CD14-positive monocyte (primary cell): Measurements from ENCODE around the gene MSH4. TPM values are rescaled to one million over a fixed set of nuclear protein-coding genes. Genes with fewer than 3 reads are reported as not detected.
"Not testable (repeated sequence)": the region's sequence is repeated elsewhere in the genome, so short reads cannot be mapped to it uniquely, and the experiment has no call there.

Experiments used
- DNase-seq, 3 donors: peaks; one replicate each; pipeline ENCODE4 v3.0.0-alpha.2; 2011 to 2022
- H2AFZ ChIP-seq: 2 replicates; pipeline ENCODE4 v1.6.0; 2012; ENCODE audit warnings: mild to moderate bottlenecking, low read depth, low read length, inconsistent platforms; ENCODE audit not compliant: insufficient read depth, poor library complexity, severe bottlenecking
- H3K27ac ChIP-seq, 2 donors: 1 replicate in 1 of 2; 2 replicates in 1 of 2; pipeline ENCODE4 v1.5.1; 2012 to 2013; ENCODE audit warnings: low read length in 2 of 2, control low read depth in 1 of 2, inconsistent platforms in 1 of 2, low read depth in 1 of 2, mild to moderate bottlenecking in 1 of 2
- H3K27me3 ChIP-seq, 2 donors: one replicate each; pipeline versions ENCODE4 v1.6.0 to v1.6.1; 2011 to 2013; ENCODE audit warnings: low read length in 2 of 2; ENCODE audit not compliant: control insufficient read depth in 2 of 2, insufficient read depth in 2 of 2
- H3K36me3 ChIP-seq, 2 donors: replicated peaks in 1 of 2; 1 replicate in 1 of 2; 2 replicates in 1 of 2; pipeline versions ENCODE4 v1.5.1 to v1.6.1; 2012 to 2013; ENCODE audit warnings: low read length in 2 of 2, control low read depth in 1 of 2, inconsistent platforms in 1 of 2, mild to moderate bottlenecking in 1 of 2; ENCODE audit not compliant: insufficient read depth in 2 of 2, control insufficient read depth in 1 of 2
- H3K4me1 ChIP-seq, 2 donors: 1 replicate in 1 of 2; 2 replicates in 1 of 2; pipeline versions ENCODE4 v1.5.1 to v1.6.1; 2012 to 2013; ENCODE audit warnings: low read length in 2 of 2, control low read depth in 1 of 2, inconsistent platforms in 1 of 2, mild to moderate bottlenecking in 1 of 2, moderate library complexity in 1 of 2; ENCODE audit not compliant: insufficient read depth in 2 of 2, control insufficient read depth in 1 of 2
- H3K4me2 ChIP-seq: replicated peaks from 2 replicates; pipeline ENCODE3; 2012; ENCODE audit warnings: low read length, moderate library complexity, mild to moderate bottlenecking; ENCODE audit not compliant: poor library complexity, severe bottlenecking; ENCODE audit errors: extremely low read depth
- H3K4me3 ChIP-seq, 3 experiments: fragments of 200-600 bp in 1 of 3; sonication (generic) in 1 of 3; replicated peaks in 1 of 3; 1 replicate in 2 of 3; 2 replicates in 1 of 3; pipeline ENCODE4 v1.5.1; 2011 to 2013; ENCODE audit warnings: low read length in 3 of 3, mild to moderate bottlenecking in 3 of 3, control low read depth in 2 of 3, low read depth in 2 of 3, inconsistent platforms in 1 of 3, moderate library complexity in 1 of 3
- H3K79me2 ChIP-seq: 2 replicates; pipeline ENCODE4 v1.6.0; 2012; ENCODE audit warnings: mild to moderate bottlenecking, control low read depth, inconsistent platforms, low read length, moderate library complexity; ENCODE audit not compliant: insufficient read depth
- H3K9ac ChIP-seq: 2 replicates; pipeline ENCODE4 v1.6.0; 2017; ENCODE audit warnings: low read length, mild to moderate bottlenecking; ENCODE audit not compliant: insufficient read depth, poor library complexity, severe bottlenecking
- H3K9me3 ChIP-seq, 2 donors: replicated peaks in 1 of 2; 1 replicate in 1 of 2; 2 replicates in 1 of 2; pipeline versions ENCODE4 v1.5.1 to v1.6.1; 2012 to 2013; ENCODE audit warnings: low read length in 2 of 2, control low read depth in 1 of 2; ENCODE audit not compliant: control insufficient read depth in 1 of 2, insufficient read depth in 1 of 2
- H4K20me1 ChIP-seq: 2 replicates; pipeline ENCODE4 v1.6.0; 2012; ENCODE audit warnings: mild to moderate bottlenecking, low read length, control low read depth, moderate library complexity; ENCODE audit not compliant: insufficient read depth
- H3K27ac Mint-ChIP-seq, 7 donors: one replicate each; pipeline ENCODE4 v1.8.0; 2020; ENCODE audit warnings: mild to moderate bottlenecking in 7 of 7, mixed read lengths in 7 of 7, moderate library complexity in 6 of 7, inconsistent platforms in 2 of 7
- H3K27me3 Mint-ChIP-seq, 3 donors: one replicate each; pipeline ENCODE4 v1.8.0; 2021 to 2022; ENCODE audit warnings: low read depth in 3 of 3, mild to moderate bottlenecking in 3 of 3, mixed read lengths in 3 of 3, moderate library complexity in 3 of 3, inconsistent platforms in 1 of 3
- H3K36me3 Mint-ChIP-seq, 2 donors: one replicate each; pipeline ENCODE4 v1.8.0; 2020; ENCODE audit warnings: mixed read lengths in 2 of 2, inconsistent platforms in 1 of 2, mild to moderate bottlenecking in 1 of 2
- H3K4me1 Mint-ChIP-seq: one replicate; pipeline ENCODE4 v1.8.0; 2020; ENCODE audit warnings: mild to moderate bottlenecking, mixed read lengths
- H3K4me3 Mint-ChIP-seq, 2 donors: one replicate each; pipeline ENCODE4 v1.8.0; 2020; ENCODE audit warnings: mild to moderate bottlenecking in 2 of 2, mixed read lengths in 2 of 2, moderate library complexity in 1 of 2
- H3K9me3 Mint-ChIP-seq, 7 donors: one replicate each; pipeline ENCODE4 v1.8.0; 2020 to 2022; ENCODE audit warnings: mixed read lengths in 7 of 7, mild to moderate bottlenecking in 6 of 7, moderate library complexity in 6 of 7, inconsistent platforms in 2 of 7
- CTCF ChIP-seq: fragments of 200-600 bp; IDR thresholded peaks from one replicate; pipeline ENCODE4 v1.8.0; 2022; ENCODE audit warnings: antibody characterized with exemption, mild to moderate bottlenecking
- WGBS: methylation state at CpG from one replicate; pipeline ENCODE4 v1.1.5; 2013; ENCODE audit warnings: missing lambda C conversion rate; ENCODE audit not compliant: insufficient coverage; 5-methylcytosine and 5-hydroxymethylcytosine counted together
- intact Hi-C, 2 donors: fragments of 100-400 bp; cut with micrococcal nuclease; formaldehyde crosslinking; loops; one replicate each; pipeline versions ENCODE4 v1.15.0 to v1.15.1; 2023
- polyA plus RNA-seq, 3 donors: library from polyadenylated mRNA; depleted of rRNA in 1 of 3; unstranded in 2 of 3; stranded (reverse) in 1 of 3; fragments of 300-500 nt in 2 of 3; fragments of >200 nt in 1 of 3; fragmentation: Illumina TruSeq in 2 of 3; gene quantifications; 1 replicate in 2 of 3; 2 replicates in 1 of 3; pipeline ENCODE4 v1.2.3, GENCODE V29; 2012 to 2021

MSH4 gene
- polyA plus RNA-seq, 3 donors = 0.07 TPM; not detected in 2

DNA sequence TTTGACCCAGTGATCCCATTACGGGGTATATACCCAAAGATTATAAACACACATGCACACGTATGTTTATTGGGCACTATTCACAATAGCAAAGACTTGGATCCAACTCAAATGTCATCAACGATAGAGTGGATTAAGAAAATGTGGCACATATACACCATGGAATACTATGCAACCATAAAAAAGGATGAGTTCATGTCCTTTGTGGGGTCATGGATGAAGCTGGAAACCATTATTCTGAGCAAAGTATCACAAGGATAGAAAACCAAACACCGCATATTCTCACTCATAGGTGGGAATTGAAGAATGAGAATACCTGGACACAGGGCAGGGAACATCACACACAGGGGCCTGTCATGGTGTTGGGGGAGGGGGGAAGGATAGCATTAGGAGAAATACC, 12.8 kb upstream of the MSH4 start:
- Histone ChIP-seq H3K36me3 (peaks cover 1 to 10% of the 10 kb centered on the region in 2 donors), H3K4me1 (peaks cover 34 to 40% of the 10 kb centered on the region in 2 donors), H3K79me2 (peaks cover 27% of the 10 kb centered on the region), H4K20me1 (peaks cover 20% of the 10 kb centered on the region), H2AFZ (peak overlapping the region; percentile 96), H3K4me3 (peak overlapping the region in 1 of 3 experiments; percentile 89)
- H3K27ac Mint-ChIP-seq, H3K4me2 ChIP-seq, H3K27ac ChIP-seq, H3K4me3 Mint-ChIP-seq, intact Hi-C loops, H3K9me3 Mint-ChIP-seq, DNase-seq, H3K27me3 Mint-ChIP-seq, H3K9ac ChIP-seq, H3K27me3 ChIP-seq, H3K9me3 ChIP-seq, H3K36me3 Mint-ChIP-seq: not testable (repeated sequence)
- H3K4me1 Mint-ChIP-seq = peaks cover 38% of the 10 kb centered on the region
- WGBS = no CpG with 5 or more reads among the region's 4 CpGs

- H3K27me3 Mint-ChIP-seq = peaks cover 0 to 4% (median 0%) of the 10 kb centered on the region in 3 donors
- H3K9me3 Mint-ChIP-seq = peaks cover 0 to 4% (median 2%) of the 10 kb centered on the region in 7 donors
- no peaks in the 10 kb centered on the region for H3K27me3 ChIP-seq
- H3K4me2 ChIP-seq = peak overlapping the region; percentile 91
- peaks cover 35% of the 10 kb centered on the region for H4K20me1 ChIP-seq
- WGBS = 26% methylated on average over 5 of the region's 9 CpGs
- H3K27ac ChIP-seq = peak overlapping the region; percentile 89
- H3K36me3 ChIP-seq = peaks cover 14 to 25% of the 10 kb centered on the region in 2 donors
- H3K4me3 ChIP-seq = peak overlapping the region; percentile 63 to 89 (median 78)
- no peak for TF ChIP-seq CTCF
- no peaks in the 10 kb centered on the region for H3K9me3 ChIP-seq
- peaks cover 39 to 55% of the 10 kb centered on the region in 2 donors for H3K4me1 ChIP-seq
- H3K9ac ChIP-seq = peak overlapping the region; percentile 76
- peak overlapping the region; percentile 96 for H2AFZ ChIP-seq
- H3K4me1 Mint-ChIP-seq = peaks cover 53% of the 10 kb centered on the region
- no peak for DNase-seq
- peaks cover 20 to 22% of the 10 kb centered on the region in 2 donors for H3K36me3 Mint-ChIP-seq
- H3K79me2 ChIP-seq = peaks cover 42% of the 10 kb centered on the region
- intact Hi-C loops = loop anchor here (5.0 kb wide), 1 partner anchor 63 kb away; the partner anchor contains the start of gene ACADM (in 2 of the 2)
- H3K27ac Mint-ChIP-seq = peak overlapping the region; percentile 86 to 99 (median 97)
- H3K4me3 Mint-ChIP-seq = peak overlapping the region; percentile 98 to 99
Observed at GRCh38 chr1:75785320-75785982, 11.2 kb upstream of the MSH4 start.
